Right forelimb (tissue), 1 donor: Measurements from ENCODE around the gene CCDC148.

Experiments used
- DNase-seq: peaks from one replicate; pipeline ENCODE4 v3.0.0-alpha.2; 2018

Gene CCDC148

GRCh38 chr2:158202161-158202815 is 254.3 kb downstream of the CCDC148 start:
- DNase-seq: no peak

DNA sequence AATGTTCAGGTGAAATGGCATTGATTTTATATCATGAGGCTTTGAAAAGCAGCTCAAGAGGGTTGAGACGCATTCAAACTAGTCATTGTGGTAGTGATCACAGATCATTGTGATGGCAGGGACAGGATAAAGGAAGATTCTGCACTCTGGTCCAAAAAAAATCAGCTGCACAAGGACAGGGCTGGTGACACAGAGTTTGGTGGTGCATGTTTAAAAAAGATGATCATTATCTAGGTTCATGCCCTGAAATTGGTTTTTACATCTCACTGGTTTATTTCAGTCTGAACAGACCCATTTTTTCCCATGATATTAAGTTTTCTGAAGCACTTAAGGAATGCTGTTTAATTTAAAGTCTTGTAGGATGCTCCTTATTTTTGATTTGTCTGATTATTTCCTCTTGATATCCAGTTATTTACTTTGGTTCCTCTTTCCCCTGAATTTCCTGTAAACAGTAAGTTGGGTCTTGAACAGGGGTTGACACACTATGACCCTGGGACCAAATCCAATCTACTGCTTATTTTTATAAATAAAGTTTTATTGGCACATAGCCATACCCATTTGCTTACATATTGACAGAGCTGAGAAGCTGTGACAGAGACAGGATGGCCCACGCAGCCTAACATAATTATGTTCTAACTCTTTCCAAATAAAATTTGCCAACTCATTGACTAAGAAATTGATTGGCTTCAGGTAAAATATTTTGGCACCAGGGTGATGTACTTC is 256.5 kb downstream of the CCDC148 start:
- no peak for DNase-seq

- no peak for DNase-seq
Observed at GRCh38 chr2:158197940-158198339, 258.6 kb downstream of the CCDC148 start.

DNA sequence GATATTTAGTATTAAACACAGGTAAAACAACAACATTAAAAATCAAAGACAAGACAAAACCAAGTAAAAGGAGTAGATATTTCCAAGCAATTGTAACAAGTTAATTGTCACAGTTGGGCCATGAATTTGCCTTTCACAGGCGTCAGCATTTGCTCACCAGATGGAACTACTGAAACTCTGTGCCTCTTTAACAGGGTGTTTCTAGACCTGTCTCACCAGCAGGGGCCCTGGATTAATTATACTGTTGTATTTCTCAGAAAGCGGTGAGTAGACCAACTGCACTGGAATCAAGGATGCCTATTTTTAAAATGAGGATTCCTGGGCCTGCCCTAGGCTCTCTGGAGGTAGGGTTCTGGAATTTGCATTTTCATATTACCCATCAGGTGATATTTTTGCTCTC is 262.3 kb downstream of the CCDC148 start:
- DNase-seq: no peak

DNA sequence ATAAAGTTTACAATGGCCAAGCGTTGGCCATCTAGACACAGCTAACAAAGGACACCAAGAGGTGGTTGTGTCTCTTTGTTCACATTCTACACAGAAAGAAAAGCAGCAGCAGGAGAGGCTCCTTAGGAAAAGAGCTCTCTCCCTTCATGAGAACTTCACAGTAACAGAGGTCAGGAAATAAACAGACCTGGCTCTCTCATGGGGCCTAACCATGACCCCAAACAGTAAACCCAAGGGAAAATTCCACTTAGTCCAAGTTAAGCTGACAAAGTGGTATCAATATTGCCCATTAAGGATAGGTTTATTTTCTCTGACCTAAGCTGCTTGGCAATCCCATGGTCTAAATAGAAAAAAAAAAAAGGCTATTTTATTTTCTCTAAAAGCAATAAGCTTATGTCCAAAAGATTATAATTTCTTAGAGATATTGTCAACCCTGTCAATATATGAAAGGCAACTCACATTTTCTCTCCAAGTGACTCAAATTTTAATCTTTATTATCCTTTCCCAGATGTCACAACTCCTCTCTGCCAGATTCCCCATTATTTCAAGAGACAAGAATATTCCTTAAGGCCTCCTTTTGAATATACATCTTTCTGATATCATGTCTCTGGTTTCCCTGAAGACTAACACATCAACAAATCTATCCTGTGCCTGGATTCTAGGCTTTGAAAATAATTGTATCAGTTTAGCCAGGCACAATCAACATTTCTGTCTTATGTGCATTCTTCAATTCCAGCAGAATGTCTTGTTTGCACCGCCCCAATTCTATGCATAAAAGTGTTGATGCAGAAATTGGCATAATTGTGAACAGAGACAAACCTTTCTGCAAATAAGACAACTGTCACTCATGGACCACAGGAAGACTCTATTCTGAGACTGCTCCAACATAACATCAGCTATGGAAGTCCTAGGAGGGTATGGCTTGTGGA is 263.8 kb downstream of the CCDC148 start:
- no peak for DNase-seq

GRCh38 chr2:158191076-158191895 is 265.3 kb downstream of the CCDC148 start:
- DNase-seq: no peak

DNA sequence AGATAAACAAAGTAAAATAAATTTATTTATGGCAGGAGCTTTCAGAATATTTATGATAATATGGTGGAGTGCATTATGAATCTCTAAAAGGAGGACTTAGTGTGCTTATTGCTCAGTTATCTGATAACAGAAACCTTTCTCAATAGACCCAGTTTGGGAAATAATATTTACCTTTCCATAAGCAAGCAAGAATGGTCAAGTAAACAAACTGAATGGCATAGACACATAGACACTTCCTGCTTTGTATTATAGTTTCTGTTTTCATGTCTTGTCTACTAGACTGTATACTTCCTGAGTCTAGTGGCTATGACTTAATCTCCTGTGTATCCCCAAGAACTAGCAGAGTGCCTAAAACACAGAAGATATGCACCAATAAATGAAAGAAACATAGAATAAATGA is 267.0 kb downstream of the CCDC148 start:
- no peak for DNase-seq

- no peak for DNase-seq
Observed at GRCh38 chr2:158187908-158188307, 268.6 kb downstream of the CCDC148 start.

- DNase-seq: no peak
Observed at GRCh38 chr2:158184556-158185343, 271.8 kb downstream of the CCDC148 start.

GRCh38 chr2:158184001-158184400 is 272.6 kb downstream of the CCDC148 start:
- no peak for DNase-seq

- DNase-seq: no peak
Observed at GRCh38 chr2:158182676-158183295, 273.8 kb downstream of the CCDC148 start.

DNA sequence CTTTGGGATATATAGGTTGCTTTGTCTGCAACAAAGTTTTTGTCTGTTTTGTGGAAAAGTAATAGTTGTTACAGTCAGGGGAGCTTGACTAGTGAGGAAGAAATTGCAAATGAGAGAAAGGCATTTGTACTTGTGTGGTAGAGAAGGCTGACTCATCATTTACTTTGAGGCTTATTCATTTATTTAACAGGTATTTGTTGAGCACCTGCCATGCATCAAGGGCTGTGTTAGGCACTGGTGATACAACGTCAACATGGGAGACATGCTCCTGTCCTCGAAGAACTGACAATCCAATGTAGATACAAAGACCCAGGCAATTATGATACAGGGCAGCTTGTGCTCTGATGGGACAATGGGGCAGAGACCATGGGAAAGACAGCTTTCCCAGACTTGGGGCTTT is 275.4 kb downstream of the CCDC148 start:
- no peak for DNase-seq

DNA sequence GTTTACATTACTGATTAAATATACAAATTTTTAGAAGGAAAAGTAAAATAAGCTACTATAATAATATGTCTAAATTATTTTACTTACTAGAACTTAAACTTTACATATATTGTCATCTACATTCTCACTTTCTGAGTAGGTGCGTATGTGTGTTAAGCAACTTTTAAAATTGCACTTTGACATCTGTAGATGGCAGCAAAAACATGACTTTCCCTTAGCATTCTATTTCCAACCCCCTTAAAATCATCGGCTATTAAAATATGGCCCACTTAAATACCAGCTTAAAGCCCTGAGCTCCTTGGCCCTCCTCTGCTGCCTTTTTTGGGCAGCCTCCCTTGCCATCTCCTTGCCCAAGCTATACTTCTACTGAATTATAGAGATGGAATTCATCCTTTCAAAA is 276.9 kb downstream of the CCDC148 start:
- DNase-seq: no peak

GRCh38 chr2:158178646-158179045 is 277.9 kb downstream of the CCDC148 start:
- DNase-seq: no peak

DNA sequence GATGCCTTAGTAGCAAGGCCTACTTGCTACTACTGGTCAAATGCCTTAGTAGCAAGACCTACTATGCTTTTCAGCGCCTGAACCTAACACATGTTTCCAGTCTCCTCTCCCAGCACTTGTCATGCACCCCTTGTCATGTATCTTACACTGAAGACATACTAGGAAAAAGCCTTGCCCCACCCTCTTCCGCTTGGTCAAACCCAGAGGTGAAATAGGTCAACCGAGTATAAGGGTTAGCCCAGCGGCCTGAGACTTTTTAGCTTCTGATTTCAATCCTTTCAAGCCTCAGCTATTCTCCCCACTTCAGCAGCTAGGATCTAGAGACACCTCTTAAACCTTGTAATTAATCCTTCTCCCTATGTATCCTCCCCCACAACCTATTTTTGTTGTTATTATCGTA is 281.6 kb downstream of the CCDC148 start:
- DNase-seq: no peak

- DNase-seq: no peak
Observed at GRCh38 chr2:158174495-158174894, 282.1 kb downstream of the CCDC148 start.

- DNase-seq: no peak
Observed at GRCh38 chr2:158172719-158173118, 283.8 kb downstream of the CCDC148 start.

- DNase-seq: no peak
Observed at GRCh38 chr2:158154596-158154995, 302.0 kb downstream of the CCDC148 start.

DNA sequence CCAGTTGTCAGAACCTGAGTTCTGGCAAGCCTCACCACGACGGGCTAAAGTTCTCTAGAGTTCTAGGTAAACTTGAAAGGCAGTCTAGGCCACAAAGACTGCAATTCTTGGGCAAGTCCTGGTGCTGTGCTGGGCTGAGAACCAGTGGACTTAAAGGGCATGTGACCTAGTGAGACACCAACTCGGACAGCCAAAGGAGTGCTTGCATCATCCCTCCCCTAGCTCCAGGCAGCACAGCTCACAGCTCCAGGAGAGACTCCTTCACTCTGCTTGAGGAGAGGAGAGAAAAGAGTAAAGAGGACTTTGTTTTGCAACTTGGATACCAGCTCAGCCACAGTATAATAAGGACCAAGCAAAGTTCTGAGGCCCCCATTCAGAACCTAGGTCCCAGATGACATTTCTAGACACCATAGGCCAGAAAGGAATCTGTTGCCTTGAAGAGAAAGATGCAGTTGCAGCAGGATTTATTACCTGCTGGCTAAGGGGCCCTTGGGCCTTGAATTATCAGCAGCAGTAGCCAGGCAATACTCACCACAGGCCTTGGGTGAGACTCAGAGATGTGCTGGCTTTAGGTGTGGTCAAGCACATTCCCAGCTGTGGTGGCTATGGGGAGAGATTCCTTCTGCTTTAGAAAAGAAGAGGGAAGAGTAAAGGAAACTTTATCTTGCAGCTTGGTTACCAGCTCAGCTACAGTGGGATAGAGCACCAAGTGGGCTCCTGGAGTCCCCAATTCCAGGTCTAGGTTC is 303.1 kb downstream of the CCDC148 start:
- no peak for DNase-seq

GRCh38 chr2:158144914-158145625 is 311.5 kb downstream of the CCDC148 start:
- DNase-seq: no peak
